ENCODE data around the gene TBCD. TPM values are rescaled to one million over a fixed set of nuclear protein-coding genes. Genes with fewer than 3 reads are reported as not detected.

The TBCD gene
- polyA plus RNA-seq, 2 of the 4 experiments (the other 2 are of a cell fraction): 33.5 to 49.1 TPM

- no peaks in the 10 kb centered on the region for H3K9me3 ChIP-seq
- no peak for FAIRE-seq
- H3K4me2 ChIP-seq: no peak overlapping the region
- ChIA-PET POLR2A (no interaction called here), CTCF (interaction anchor here (1.0 to 2.1 kb wide), 4 partner anchors 9 to 201 kb away, joined by 3 to 4 read pairs (median 4); no protein-coding TSS in a partner anchor)
- no peak for TF ChIP-seq NR3C1 (IDR thresholded peaks at IDR 0.05)
- no peak for DNase-seq (ENCODE audit: low read depth in 1 of 2, low spot score in 1 of 2)
- no peaks in the 10 kb centered on the region for H3K4me1 ChIP-seq
- WGBS (ENCODE audit: missing lambda C conversion rate): 95% methylated on average over 10 of the region's 11 CpGs
- no peak for ATAC-seq
- no peak overlapping the region for H3K27ac ChIP-seq
- no peak overlapping the region for H3K4me3 ChIP-seq
Observed at GRCh38 chr17:82869536-82869935, 117.7 kb downstream of the TBCD start.

- CTCF ChIA-PET: interaction anchor here (1.0 to 2.1 kb wide), 4 partner anchors 8 to 201 kb away, joined by 3 to 4 read pairs (median 4); no protein-coding TSS in a partner anchor
- H3K9me3 ChIP-seq: no peaks in the 10 kb centered on the region
- TF ChIP-seq HEYL (CRISPR knock-in tag; IDR thresholded peaks at IDR 0.05) (no peak), KDM5A (IDR thresholded peaks at IDR 0.05) (no peak), PHF8 (IDR thresholded peaks at IDR 0.05; ENCODE audit: borderline replicate concordance, low read depth) (no peak), EHF (CRISPR knock-in tag; IDR thresholded peaks at IDR 0.05) (no peak), RAD21 (conservative IDR thresholded peaks at IDR 0.05 in 1 of 2, IDR thresholded peaks at IDR 0.05 in 1 of 2) (no peak), JUN (IDR thresholded peaks at IDR 0.05) (no peak), CHD2 (IDR thresholded peaks at IDR 0.05; ENCODE audit: low read length, partially characterized antibody) (no peak), CHD4 (IDR thresholded peaks at IDR 0.05; ENCODE audit: borderline replicate concordance) (no peak), JUNB (IDR thresholded peaks at IDR 0.05) (no peak), ZSCAN20 (CRISPR knock-in tag; IDR thresholded peaks at IDR 0.05) (no peak), REST (IDR thresholded peaks at IDR 0.05) (no peak), RNF2 (IDR thresholded peaks at IDR 0.05; ENCODE audit: borderline replicate concordance, low read depth) (no peak), HDAC2 (IDR thresholded peaks at IDR 0.05) (no peak), ELK1 (IDR thresholded peaks at IDR 0.05; ENCODE audit: low read depth, low read length) (no peak), EP300 (IDR thresholded peaks at IDR 0.05) (no peak), CEBPB (IDR thresholded peaks at IDR 0.05) (no peak), ATOH8 (CRISPR knock-in tag; IDR thresholded peaks at IDR 0.05; ENCODE audit: low read depth) (no peak)
- no peak overlapping the region for H3K4me3 ChIP-seq
- POLR2A ChIA-PET: no interaction called here
- H3K4me1 ChIP-seq: no peaks in the 10 kb centered on the region
- FAIRE-seq (no peak), ATAC-seq (no peak), DNase-seq (ENCODE audit: low read depth in 1 of 2, low spot score in 1 of 2) (no peak)
- no peak overlapping the region for H3K4me2 ChIP-seq
- WGBS (ENCODE audit: missing lambda C conversion rate): 91% methylated on average over 35 of the region's 35 CpGs
- H3K27ac ChIP-seq: no peak overlapping the region
Observed at GRCh38 chr17:82870091-82870491, 118.2 kb downstream of the TBCD start.

GRCh38 chr17:82870541-82870940 lies 118.7 kb downstream of the TBCD start:
- CTCF ChIA-PET: interaction anchor here (0.6 to 2.1 kb wide), 4 partner anchors 8 to 90 kb away, joined by 3 to 4 read pairs (median 4); no protein-coding TSS in a partner anchor
- DNase-seq (ENCODE audit: low read depth in 1 of 2, low spot score in 1 of 2): no peak
- no peak for TF ChIP-seq PBX3 (IDR thresholded peaks at IDR 0.05)
- no peak for ATAC-seq
- POLR2A ChIA-PET: no interaction called here
- 95% methylated on average over 14 of the region's 14 CpGs for WGBS (ENCODE audit: missing lambda C conversion rate)
- Histone ChIP-seq H3K27ac (no peak overlapping the region), H3K9me3 (no peaks in the 10 kb centered on the region), H3K4me1 (no peaks in the 10 kb centered on the region), H3K4me3 (no peak overlapping the region), H3K4me2 (no peak overlapping the region)
- FAIRE-seq: no peak
